Ascending aorta (tissue), 2 donors: Measurements from ENCODE around the gene TLR6. TPM values are rescaled to one million over a fixed set of nuclear protein-coding genes. Genes with fewer than 3 reads are reported as not detected.

Experiments
- DNase-seq, 2 donors: peaks; one replicate each; pipeline ENCODE4 v3.0.0-alpha.2; 2019; ENCODE audit warnings: low spot score in 2 of 2
- H3K27ac ChIP-seq, 2 donors: fragments of 200-600 bp; sonication (generic); one replicate each; pipeline ENCODE4 v1.5.1; 2016 to 2017; ENCODE audit warnings: mild to moderate bottlenecking in 1 of 2
- H3K27me3 ChIP-seq: fragments of 200-600 bp; sonication (generic); one replicate; pipeline ENCODE4 v1.5.1; 2017
- H3K36me3 ChIP-seq, 2 donors: fragments of 200-600 bp; sonication (generic); one replicate each; pipeline ENCODE4 v1.5.1; 2016
- H3K4me1 ChIP-seq, 2 donors: fragments of 200-600 bp; sonication (generic); one replicate each; pipeline ENCODE4 v1.5.1; 2016 to 2017; ENCODE audit warnings: mild to moderate bottlenecking in 1 of 2
- H3K4me3 ChIP-seq, 2 donors: fragments of 200-600 bp; sonication (generic); one replicate each; pipeline ENCODE4 v1.5.1; 2016 to 2017; ENCODE audit warnings: mild to moderate bottlenecking in 1 of 2
- H3K9me3 ChIP-seq, 2 donors: fragments of 200-600 bp; sonication (generic); one replicate each; pipeline ENCODE4 v1.5.1; 2016
- intact Hi-C: fragments of 100-400 bp; cut with DNase I; formaldehyde crosslinking; loops from one replicate; pipeline ENCODE4 v1.15.1; 2023
- total RNA-seq: library from RNA; depleted of rRNA; stranded (reverse); fragments of >200 nt; gene quantifications from one replicate; pipeline ENCODE4 v1.1.0, GENCODE V29; 2016
- TF ChIP-seq, protein P1 (sequence below), 3 experiments: fragments of 200-600 bp in 2 of 3; fragments of 450-650 bp in 1 of 3; sonication (generic) in 2 of 3; IDR thresholded peaks; one replicate each; pipeline ENCODE4 v1.5.1; 2016 to 2019; ENCODE audit warnings: antibody characterized with exemption in 3 of 3, mild to moderate bottlenecking in 1 of 3, moderate library complexity in 1 of 3

TLR6 gene
- total RNA-seq, 1 donor from 2014 or later: 0.11 TPM

- no peak for DNase-seq
- Histone ChIP-seq H3K27ac (peak overlapping the region; percentile 55 to 66), H3K4me1 (peaks cover 0 to 16% of the 10 kb centered on the region in 2 donors), H3K27me3 (no peaks in the 10 kb centered on the region), H3K9me3 (no peaks in the 10 kb centered on the region), H3K36me3 (peaks cover 5 to 37% of the 10 kb centered on the region in 2 donors), H3K4me3 (no peak overlapping the region)
- intact Hi-C loops: loop anchor here (1.0 kb wide), 1 partner anchor 22 kb away; the partner anchor contains the start of gene FAM114A1
- TF ChIP-seq, protein P1, sequence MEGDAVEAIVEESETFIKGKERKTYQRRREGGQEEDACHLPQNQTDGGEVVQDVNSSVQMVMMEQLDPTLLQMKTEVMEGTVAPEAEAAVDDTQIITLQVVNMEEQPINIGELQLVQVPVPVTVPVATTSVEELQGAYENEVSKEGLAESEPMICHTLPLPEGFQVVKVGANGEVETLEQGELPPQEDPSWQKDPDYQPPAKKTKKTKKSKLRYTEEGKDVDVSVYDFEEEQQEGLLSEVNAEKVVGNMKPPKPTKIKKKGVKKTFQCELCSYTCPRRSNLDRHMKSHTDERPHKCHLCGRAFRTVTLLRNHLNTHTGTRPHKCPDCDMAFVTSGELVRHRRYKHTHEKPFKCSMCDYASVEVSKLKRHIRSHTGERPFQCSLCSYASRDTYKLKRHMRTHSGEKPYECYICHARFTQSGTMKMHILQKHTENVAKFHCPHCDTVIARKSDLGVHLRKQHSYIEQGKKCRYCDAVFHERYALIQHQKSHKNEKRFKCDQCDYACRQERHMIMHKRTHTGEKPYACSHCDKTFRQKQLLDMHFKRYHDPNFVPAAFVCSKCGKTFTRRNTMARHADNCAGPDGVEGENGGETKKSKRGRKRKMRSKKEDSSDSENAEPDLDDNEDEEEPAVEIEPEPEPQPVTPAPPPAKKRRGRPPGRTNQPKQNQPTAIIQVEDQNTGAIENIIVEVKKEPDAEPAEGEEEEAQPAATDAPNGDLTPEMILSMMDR (IDR thresholded peaks at IDR 0.05): no peak
These were observed 32.5 kb upstream of the TLR6 start for GRCh38 chr4:38889143-38889542.

GRCh38 chr4:38884254-38884653 lies 27.6 kb upstream of the TLR6 start:
- H3K9me3 ChIP-seq: no peaks in the 10 kb centered on the region
- intact Hi-C loops: no loop called here
- peaks cover 0 to 7% of the 10 kb centered on the region in 2 donors for H3K4me1 ChIP-seq
- TF ChIP-seq, protein P1 (IDR thresholded peaks at IDR 0.05): no peak
- no peak overlapping the region for H3K4me3 ChIP-seq
- peaks cover 12 to 46% of the 10 kb centered on the region in 2 donors for H3K36me3 ChIP-seq
- DNase-seq: no peak
- no peak overlapping the region for H3K27ac ChIP-seq
- no peaks in the 10 kb centered on the region for H3K27me3 ChIP-seq

- no peaks in the 10 kb centered on the region for H3K9me3 ChIP-seq
- intact Hi-C loops: no loop called here
- H3K4me1 ChIP-seq: no peaks in the 10 kb centered on the region
- peaks cover 17 to 45% of the 10 kb centered on the region in 2 donors for H3K36me3 ChIP-seq
- H3K27ac ChIP-seq: no peak overlapping the region
- H3K4me3 ChIP-seq: no peak overlapping the region
- H3K27me3 ChIP-seq: no peaks in the 10 kb centered on the region
- TF ChIP-seq, protein P1 (IDR thresholded peaks at IDR 0.05): no peak
- no peak for DNase-seq
These were observed 20.0 kb upstream of the TLR6 start for GRCh38 chr4:38876636-38877035.

DNA sequence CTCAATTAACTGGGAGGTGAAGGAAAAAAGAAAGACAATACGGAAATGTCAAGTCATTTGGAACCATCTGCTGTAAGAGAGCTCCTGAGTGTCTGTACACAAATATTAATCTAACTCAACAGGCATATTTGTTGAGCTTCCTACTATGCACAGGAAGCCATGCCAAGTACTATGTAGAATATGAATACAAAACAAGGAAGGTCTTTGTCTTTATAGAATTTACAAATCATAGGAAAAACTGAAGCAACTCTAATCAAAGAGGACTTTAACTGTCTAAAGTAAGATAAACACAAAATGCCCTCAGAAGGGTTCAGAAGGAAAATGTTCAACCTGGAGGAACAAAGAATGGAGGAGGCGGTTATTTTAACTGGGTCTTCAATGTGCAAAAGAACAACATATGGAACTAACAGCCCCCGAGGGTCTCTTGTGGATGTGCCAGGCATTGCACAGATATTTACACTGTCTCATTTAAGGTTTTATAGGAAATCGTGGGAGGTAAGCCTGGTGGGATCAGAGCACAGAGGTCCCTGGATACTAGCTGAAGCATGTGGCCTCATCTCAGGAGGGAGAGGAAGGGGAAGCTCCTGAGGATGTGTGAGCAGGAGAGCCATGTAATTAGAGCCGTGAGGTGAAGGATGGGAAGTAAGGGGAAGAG lies 16.8 kb upstream of the TLR6 start:
- TF ChIP-seq, protein P1 (IDR thresholded peaks at IDR 0.05): no peak
- Histone ChIP-seq H3K9me3 (no peaks in the 10 kb centered on the region), H3K27me3 (no peaks in the 10 kb centered on the region), H3K36me3 (peaks cover 4 to 17% of the 10 kb centered on the region in 2 donors), H3K4me1 (peaks cover 0 to 13% of the 10 kb centered on the region in 2 donors), H3K4me3 (no peak overlapping the region), H3K27ac (no peak overlapping the region)
- no peak for DNase-seq
- intact Hi-C loops: no loop called here

DNA sequence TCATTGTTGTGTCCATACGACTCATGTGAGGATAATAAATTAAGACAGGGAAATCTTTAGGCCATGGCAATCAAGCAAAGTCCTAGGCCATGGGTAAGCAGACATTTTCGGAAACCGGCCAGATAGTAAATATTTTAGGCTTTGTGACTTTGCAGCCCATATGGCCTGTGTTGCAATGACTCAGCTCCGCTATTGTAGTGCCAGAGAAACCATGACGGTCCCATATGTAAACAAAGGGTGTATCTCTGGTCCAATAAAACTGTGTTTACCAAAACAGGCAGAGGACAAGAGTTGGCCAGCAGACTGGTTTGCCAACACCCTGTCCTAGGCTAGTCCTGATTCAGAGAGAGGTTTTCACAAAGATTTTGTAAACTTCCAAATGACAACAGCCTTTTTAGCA lies 16.0 kb upstream of the TLR6 start:
- Histone ChIP-seq H3K4me3 (no peak overlapping the region), H3K4me1 (peaks cover 0 to 13% of the 10 kb centered on the region in 2 donors), H3K27me3 (no peaks in the 10 kb centered on the region), H3K36me3 (peaks cover 0 to 11% of the 10 kb centered on the region in 2 donors), H3K9me3 (no peaks in the 10 kb centered on the region), H3K27ac (no peak overlapping the region)
- intact Hi-C loops: no loop called here
- TF ChIP-seq, protein P1 (IDR thresholded peaks at IDR 0.05): no peak
- peak in 1 of 2 donors; percentile 45 for DNase-seq
